ENCODE data around the gene GHRL. TPM values are rescaled to one million over a fixed set of nuclear protein-coding genes. Genes with fewer than 3 reads are reported as not detected.
"Not testable (repeated sequence)": the region's sequence is repeated elsewhere in the genome, so short reads cannot be mapped to it uniquely, and the experiment has no call there.

The GHRL gene
- total RNA-seq, 2 experiments from 2014 or later, result 0.73 TPM; not detected in 1

DNA sequence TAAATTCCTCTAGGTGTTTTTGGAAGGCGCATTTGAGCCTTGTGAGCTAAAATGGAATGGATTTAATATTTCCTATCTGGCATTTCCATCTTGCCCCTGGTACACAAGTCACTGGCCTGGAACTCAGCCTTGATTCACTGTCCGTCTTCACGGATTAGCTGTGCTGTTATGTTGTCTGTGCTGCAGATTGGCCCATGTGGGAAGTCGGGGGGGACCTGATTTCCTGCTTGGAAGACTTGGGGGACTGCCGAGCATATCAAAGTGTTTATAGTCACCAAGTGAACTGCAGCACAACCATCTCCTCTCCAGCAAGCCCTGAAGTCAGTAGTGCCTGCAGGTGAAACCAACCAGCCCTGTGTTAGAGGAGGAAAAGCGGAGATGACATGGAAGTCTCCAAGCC, 12.2 kb downstream of the GHRL start:
- H3K27me3 Mint-ChIP-seq, result no peaks in the 10 kb centered on the region
- H3K4me3 Mint-ChIP-seq, result no peak overlapping the region
- POLR2A ChIA-PET, result interaction anchor here (1.0 kb wide), 1 partner anchor 17 kb away, joined by 5 read pairs; no protein-coding TSS in a partner anchor
- intact Hi-C loops (cut with micrococcal nuclease), result loop anchor here (5.0 kb wide), 1 partner anchor 163 kb away; the partner anchor contains the start of gene BRK1
- H3K27ac Mint-ChIP-seq, result peak overlapping the region; percentile 3
- no peak for DNase-seq
- no peaks in the 10 kb centered on the region for H3K9me3 Mint-ChIP-seq
- H3K36me3 Mint-ChIP-seq, result peaks cover 51% of the 10 kb centered on the region
- H3K4me1 Mint-ChIP-seq (ENCODE audit: low read depth), result peaks cover 71% of the 10 kb centered on the region
- CTCF ChIA-PET, result interaction anchor here (0.7 to 2.2 kb wide), 7 partner anchors 13 to 348 kb away, joined by 3 to 12 read pairs (median 3); partner anchors contain the start of genes CRELD1 and GHRL

DNA sequence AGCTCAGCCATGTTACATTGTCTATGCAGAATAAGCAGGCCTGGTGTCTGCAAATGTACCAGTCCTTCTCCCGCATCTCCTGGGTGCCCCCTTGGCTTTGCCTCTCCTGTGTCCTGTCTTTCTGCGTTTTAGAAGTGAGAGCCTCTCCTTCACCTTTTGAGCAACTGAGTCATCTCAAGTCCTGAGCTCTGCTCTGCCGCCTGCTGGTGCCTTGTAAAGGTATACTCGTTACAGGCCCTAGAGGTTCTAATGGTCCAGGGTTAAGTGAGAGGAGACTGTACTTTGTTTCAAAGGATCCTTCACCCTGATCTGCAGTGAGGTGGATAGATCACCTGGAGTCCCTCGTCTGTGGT, 12.6 kb downstream of the GHRL start:
- peaks cover 71% of the 10 kb centered on the region for H3K4me1 Mint-ChIP-seq (ENCODE audit: low read depth)

DNA sequence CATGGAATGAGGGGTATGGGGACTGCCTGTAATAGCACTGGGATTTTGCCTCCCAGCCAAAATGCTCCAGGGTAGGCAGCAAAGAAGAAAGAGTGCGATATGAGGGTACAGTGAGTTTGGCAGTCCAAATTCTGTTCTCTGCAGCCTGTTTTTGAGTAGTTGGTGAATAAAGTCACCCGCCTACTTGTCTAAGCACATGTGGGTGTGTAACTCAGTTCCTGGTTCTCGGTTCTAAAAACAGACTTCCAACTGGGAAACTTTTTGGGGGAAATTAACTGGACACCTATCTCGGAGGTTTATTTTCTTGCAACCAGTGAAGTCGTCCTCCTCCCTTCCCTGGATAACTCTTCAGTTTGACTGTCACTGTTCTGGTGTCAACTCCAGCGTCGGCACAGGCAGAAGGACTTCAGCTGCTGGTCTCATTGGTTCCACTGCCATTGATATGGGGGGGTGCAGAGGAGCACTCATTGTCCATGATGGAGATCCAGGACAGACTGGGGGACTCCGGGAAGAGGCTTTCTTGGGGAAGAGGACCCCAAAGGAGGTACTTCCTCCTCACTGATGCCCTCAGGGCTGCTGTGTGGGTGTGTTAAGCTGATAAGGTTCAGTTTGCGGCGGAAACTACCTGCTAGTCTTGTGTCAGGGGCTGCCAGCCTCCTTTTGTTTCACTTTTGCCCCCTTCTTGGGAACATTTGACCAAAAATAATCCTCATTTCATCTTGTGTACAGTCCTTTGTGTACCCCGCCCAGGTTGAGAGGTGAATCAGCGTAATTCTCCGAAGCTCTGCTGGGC, 13.2 kb downstream of the GHRL start:
- peaks cover 66% of the 10 kb centered on the region for H3K4me1 Mint-ChIP-seq (ENCODE audit: low read depth)
- H3K9me3 Mint-ChIP-seq, result no peaks in the 10 kb centered on the region
- intact Hi-C loops (cut with micrococcal nuclease), result loop anchor here (5.0 kb wide), 1 partner anchor 162 kb away; the partner anchor contains the start of gene BRK1
- POLR2A ChIA-PET, result interaction anchor here (1.0 kb wide), 1 partner anchor 16 kb away, joined by 5 read pairs; no protein-coding TSS in a partner anchor
- no peak for DNase-seq
- peak overlapping the region; percentile 3 for H3K27ac Mint-ChIP-seq
- H3K4me3 Mint-ChIP-seq, result no peak overlapping the region
- H3K27me3 Mint-ChIP-seq, result no peaks in the 10 kb centered on the region
- CTCF ChIA-PET, result interaction anchor here (0.6 to 2.2 kb wide), 7 partner anchors 14 to 347 kb away, joined by 3 to 12 read pairs (median 3); partner anchors contain the start of genes CRELD1 and GHRL
- peaks cover 51% of the 10 kb centered on the region for H3K36me3 Mint-ChIP-seq

More for the DNA sequence above, 12.6 kb downstream of the GHRL start:
- no peak overlapping the region for H3K4me3 Mint-ChIP-seq
- no peaks in the 10 kb centered on the region for H3K27me3 Mint-ChIP-seq
- POLR2A ChIA-PET, result interaction anchor here (1.0 kb wide), 1 partner anchor 16 kb away, joined by 5 read pairs; no protein-coding TSS in a partner anchor
- peak overlapping the region; percentile 3 for H3K27ac Mint-ChIP-seq
- intact Hi-C loops (cut with micrococcal nuclease), result loop anchor here (5.0 kb wide), 1 partner anchor 163 kb away; the partner anchor contains the start of gene BRK1
- no peaks in the 10 kb centered on the region for H3K9me3 Mint-ChIP-seq
- peaks cover 51% of the 10 kb centered on the region for H3K36me3 Mint-ChIP-seq
- DNase-seq, result peak; percentile 41
- CTCF ChIA-PET, result interaction anchor here (0.7 to 2.2 kb wide), 7 partner anchors 13 to 347 kb away, joined by 3 to 12 read pairs (median 3); partner anchors contain the start of genes CRELD1 and GHRL

DNA sequence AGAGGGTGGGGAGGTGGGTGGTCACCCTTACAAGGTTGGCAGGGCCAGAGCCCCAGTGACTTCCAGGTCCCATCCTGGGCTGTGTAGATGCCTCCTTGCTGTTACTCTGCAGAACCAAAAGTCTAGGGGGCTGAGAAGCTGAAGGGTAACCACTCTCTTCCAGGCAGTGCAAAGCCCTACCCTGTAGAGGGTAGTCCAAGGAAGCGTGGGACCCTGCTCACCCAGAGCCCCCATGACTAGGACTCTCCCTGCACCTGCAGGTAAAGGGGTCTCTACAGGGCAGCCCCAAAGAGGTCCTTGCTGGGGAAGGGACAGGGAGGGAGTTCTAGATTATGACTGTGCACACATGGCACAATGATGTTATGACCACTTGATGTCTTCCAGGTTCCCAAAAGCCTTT, 14.2 kb downstream of the GHRL start:
- POLR2A ChIA-PET, result no interaction called here
- Mint-ChIP-seq H3K4me3 (no peak overlapping the region), H3K9me3 (no peaks in the 10 kb centered on the region), H3K27ac (peak overlapping the region; percentile 42), H3K4me1 (ENCODE audit: low read depth) (peaks cover 65% of the 10 kb centered on the region), H3K36me3 (peaks cover 50% of the 10 kb centered on the region), H3K27me3 (no peaks in the 10 kb centered on the region)
- DNase-seq, result no peak
- CTCF ChIA-PET, result interaction anchor here (0.6 kb wide), 1 partner anchor 226 kb away, joined by 3 read pairs; no protein-coding TSS in a partner anchor
- intact Hi-C loops (cut with micrococcal nuclease), result no loop called here

DNA sequence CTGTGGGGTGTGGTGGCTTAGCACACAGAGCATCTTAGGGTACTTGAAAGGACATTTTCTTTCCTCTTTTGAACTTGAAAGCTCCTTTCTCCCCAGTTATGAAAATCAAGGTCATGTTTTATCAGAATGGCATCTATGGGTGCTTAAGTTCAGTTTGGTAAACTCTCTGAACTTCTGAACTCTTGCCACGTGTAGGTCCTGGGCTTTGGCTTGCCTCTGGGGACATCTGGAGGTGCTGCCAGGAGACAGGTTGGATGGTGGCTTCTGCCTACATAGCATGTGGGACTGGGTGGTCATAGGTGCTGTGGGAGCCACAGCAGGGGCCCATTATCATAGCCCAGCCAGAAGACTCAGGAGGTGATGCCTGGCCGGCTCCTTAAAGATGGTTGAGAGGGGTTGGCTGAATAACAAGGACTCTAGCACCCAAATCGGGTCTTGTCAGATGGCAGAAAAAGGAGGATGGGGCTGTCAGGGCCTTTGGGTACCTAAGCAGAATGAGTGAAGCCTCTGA, 15.6 kb downstream of the GHRL start:
- peak overlapping the region; percentile 30 for H3K27ac Mint-ChIP-seq
- H3K4me3 Mint-ChIP-seq, result no peak overlapping the region
- H3K36me3 Mint-ChIP-seq, result peaks cover 50% of the 10 kb centered on the region
- ChIA-PET CTCF (no interaction called here), POLR2A (no interaction called here)
- intact Hi-C loops (cut with micrococcal nuclease), result no loop called here
- peaks cover 66% of the 10 kb centered on the region for H3K4me1 Mint-ChIP-seq (ENCODE audit: low read depth)
- no peaks in the 10 kb centered on the region for H3K9me3 Mint-ChIP-seq
- H3K27me3 Mint-ChIP-seq, result no peaks in the 10 kb centered on the region
- DNase-seq, result no peak

DNA sequence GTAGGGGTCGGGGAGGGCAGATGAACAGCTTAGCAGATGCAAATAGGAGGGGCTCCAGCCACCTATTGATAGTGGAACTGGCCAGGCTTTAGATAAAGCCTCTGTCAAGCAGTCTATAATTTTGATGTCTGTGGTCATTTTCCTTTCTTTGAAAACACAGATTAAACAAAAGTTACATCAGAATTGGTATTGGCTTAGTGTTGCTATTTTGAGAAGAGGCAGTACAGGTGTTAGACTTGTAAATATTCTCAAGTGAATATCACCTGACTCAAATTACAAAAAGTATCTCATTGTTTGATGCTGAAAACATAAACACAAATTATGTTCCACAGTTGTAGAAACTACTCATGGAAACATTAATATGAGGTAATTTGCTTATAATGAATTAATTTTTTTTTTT, 18.1 kb downstream of the GHRL start:
- no peak for DNase-seq
- ChIA-PET POLR2A (no interaction called here), CTCF (interaction anchor here (0.6 to 2.0 kb wide), 2 partner anchors 11 to 1355 kb away, joined by 3 to 10 read pairs; no protein-coding TSS in a partner anchor)
- H3K27ac Mint-ChIP-seq, result no peak overlapping the region
- peaks cover 45% of the 10 kb centered on the region for H3K36me3 Mint-ChIP-seq
- no peaks in the 10 kb centered on the region for H3K9me3 Mint-ChIP-seq
- H3K27me3 Mint-ChIP-seq, result no peaks in the 10 kb centered on the region
- peaks cover 56% of the 10 kb centered on the region for H3K4me1 Mint-ChIP-seq (ENCODE audit: low read depth)
- intact Hi-C loops (cut with micrococcal nuclease), result no loop called here
- no peak overlapping the region for H3K4me3 Mint-ChIP-seq

DNA sequence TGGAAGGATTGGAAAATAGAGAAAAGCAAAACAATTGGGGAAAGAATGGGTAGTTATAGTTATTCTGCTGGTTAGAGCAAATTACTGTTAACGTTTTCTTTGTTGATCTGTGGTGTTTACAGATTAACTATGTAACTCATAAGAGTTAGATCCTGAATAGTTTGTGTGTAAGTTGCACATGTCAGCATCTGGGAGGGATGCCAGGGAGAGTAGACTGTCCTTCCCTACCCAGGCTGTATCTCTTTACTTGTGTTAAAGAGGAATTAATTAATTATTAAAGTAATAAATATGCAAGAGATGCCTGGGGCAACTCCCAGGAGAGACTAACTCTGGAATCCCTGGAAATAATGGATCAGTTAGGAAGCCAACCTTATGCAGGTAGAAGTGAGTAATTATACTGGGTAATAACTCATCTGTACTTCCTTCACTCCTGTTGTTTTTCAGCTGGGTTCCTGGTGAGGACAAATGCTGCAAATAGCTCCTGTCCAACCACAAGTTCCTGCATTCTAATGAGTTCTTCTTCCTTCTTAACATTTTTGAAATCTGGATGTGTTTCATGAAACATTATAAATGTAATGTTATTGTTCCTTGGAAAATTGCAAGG, 18.9 kb downstream of the GHRL start:
- intact Hi-C loops (cut with micrococcal nuclease), result no loop called here
- no peak overlapping the region for H3K4me3 Mint-ChIP-seq
- no peaks in the 10 kb centered on the region for H3K27me3 Mint-ChIP-seq
- H3K27ac Mint-ChIP-seq, result no peak overlapping the region
- no peak for DNase-seq
- H3K9me3 Mint-ChIP-seq, result no peaks in the 10 kb centered on the region
- H3K4me1 Mint-ChIP-seq (ENCODE audit: low read depth), result peaks cover 53% of the 10 kb centered on the region
- CTCF ChIA-PET, result interaction anchor here (2.0 kb wide), 1 partner anchor 10 kb away, joined by 10 read pairs; no protein-coding TSS in a partner anchor
- POLR2A ChIA-PET, result no interaction called here
- H3K36me3 Mint-ChIP-seq, result peaks cover 45% of the 10 kb centered on the region

DNA sequence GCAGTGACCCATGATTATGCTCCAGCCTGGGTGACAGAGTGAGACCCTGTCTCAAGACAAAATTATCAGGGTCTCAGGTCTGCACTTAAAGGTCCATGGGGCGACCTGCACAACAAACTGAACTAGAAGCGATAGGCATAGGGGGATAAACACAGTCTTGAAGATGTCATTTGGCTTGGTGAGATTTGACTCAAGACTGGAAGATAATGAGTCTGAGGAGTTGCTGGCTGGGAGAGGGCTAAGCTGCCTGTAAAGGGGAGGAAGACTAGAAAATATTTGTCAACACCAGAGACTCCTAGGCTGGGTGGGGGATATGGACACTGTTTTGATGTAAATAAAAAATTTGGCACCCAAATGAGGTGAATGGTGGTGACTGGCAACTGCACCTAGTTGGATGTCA, 19.8 kb downstream of the GHRL start:
- DNase-seq, result no peak
- peaks cover 57% of the 10 kb centered on the region for H3K4me1 Mint-ChIP-seq (ENCODE audit: low read depth)
- ChIA-PET POLR2A (no interaction called here), CTCF (interaction anchor here (1.6 kb wide), 1 partner anchor 9 kb away, joined by 10 read pairs; no protein-coding TSS in a partner anchor)
- no peak overlapping the region for H3K27ac Mint-ChIP-seq
- peaks cover 44% of the 10 kb centered on the region for H3K36me3 Mint-ChIP-seq
- no peaks in the 10 kb centered on the region for H3K27me3 Mint-ChIP-seq
- H3K4me3 Mint-ChIP-seq, result no peak overlapping the region
- intact Hi-C loops (cut with micrococcal nuclease), result no loop called here
- H3K9me3 Mint-ChIP-seq, result no peaks in the 10 kb centered on the region

DNA sequence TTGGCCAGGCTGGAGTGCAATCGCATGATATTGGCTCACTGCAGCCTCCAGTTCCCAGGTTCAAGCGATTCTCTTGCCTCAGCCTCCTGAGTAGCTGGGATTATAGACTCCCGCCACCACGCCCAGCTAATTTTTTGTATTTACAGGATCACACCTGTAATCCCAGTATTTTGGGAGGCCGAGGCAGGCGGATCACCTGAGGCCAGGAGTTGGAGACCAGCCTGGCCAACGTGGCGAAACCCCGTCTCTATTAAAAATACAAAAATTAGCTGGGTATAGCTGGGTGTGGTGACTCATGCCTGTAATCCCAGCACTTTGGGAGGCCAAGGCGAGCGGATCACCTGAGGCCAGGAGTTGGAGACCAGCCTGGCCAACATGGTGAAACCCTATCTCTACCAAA, 20.3 kb downstream of the GHRL start:
- POLR2A ChIA-PET, result not testable (repeated sequence)

DNA sequence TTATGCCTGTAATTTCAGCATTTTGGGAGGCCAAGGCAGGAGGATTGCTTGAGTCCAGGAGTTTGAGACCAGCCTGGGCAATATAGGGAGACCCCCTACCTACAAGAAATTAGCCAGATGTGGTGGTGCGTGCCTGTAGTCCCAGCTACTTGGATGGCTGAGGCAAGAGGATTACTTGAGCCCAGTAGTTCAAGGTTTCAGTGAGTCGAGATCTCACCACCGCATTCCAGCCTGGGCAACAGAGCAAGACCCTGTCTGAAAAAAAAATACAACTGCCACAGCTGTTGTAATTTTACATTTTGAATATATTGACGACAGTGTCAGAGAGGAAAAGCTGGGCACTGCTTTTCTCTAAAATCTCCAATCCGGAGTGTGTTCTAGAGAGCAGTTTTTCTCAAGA, 23.3 kb downstream of the GHRL start:
- Mint-ChIP-seq H3K27me3 (no peaks in the 10 kb centered on the region), H3K4me3 (no peak overlapping the region), H3K4me1 (ENCODE audit: low read depth) (peaks cover 65% of the 10 kb centered on the region), H3K27ac (no peak overlapping the region), H3K9me3 (no peaks in the 10 kb centered on the region), H3K36me3 (peaks cover 48% of the 10 kb centered on the region)
- POLR2A ChIA-PET, result interaction anchor here (1.5 kb wide), 1 partner anchor 51 kb away, joined by 3 read pairs; the partner anchor contains the start of gene SEC13
- no peak for DNase-seq
- CTCF ChIA-PET, result interaction anchor here (0.7 kb wide), 1 partner anchor 20 kb away, joined by 3 read pairs; no protein-coding TSS in a partner anchor
- intact Hi-C loops (cut with micrococcal nuclease), result no loop called here

More for the DNA sequence above, 20.3 kb downstream of the GHRL start:
- DNase-seq; H3K27ac Mint-ChIP-seq; intact Hi-C loops (cut with micrococcal nuclease); H3K27me3 Mint-ChIP-seq; H3K4me3 Mint-ChIP-seq; H3K9me3 Mint-ChIP-seq: not testable (repeated sequence)
- peaks cover 43% of the 10 kb centered on the region for H3K36me3 Mint-ChIP-seq
- H3K4me1 Mint-ChIP-seq (ENCODE audit: low read depth), result peaks cover 58% of the 10 kb centered on the region
- CTCF ChIA-PET, result interaction anchor here (1.6 kb wide), 1 partner anchor 9 kb away, joined by 10 read pairs; no protein-coding TSS in a partner anchor

DNA sequence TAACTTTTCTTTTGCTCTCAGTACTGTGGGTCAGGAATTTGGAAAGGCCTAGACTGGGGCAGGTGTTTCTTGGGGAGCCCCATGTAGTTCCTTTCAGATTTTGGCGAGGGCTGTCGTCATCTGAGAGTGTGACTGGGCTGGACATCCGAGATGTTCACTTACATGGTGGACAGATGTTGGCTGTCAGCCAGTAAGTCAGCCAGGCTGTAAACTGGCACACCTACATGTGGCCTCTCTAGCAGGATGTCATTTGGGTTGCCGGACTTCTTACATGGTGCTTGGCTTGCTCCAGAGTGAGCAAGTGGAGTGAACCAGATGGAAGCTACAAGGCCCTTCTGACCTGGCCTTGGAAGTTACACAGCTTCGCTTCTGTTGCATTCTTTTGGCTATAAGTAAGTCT, 23.8 kb downstream of the GHRL start:
- Mint-ChIP-seq H3K4me3 (no peak overlapping the region), H3K4me1 (ENCODE audit: low read depth) (peaks cover 65% of the 10 kb centered on the region), H3K27me3 (no peaks in the 10 kb centered on the region), H3K9me3 (no peaks in the 10 kb centered on the region), H3K27ac (no peak overlapping the region), H3K36me3 (peaks cover 50% of the 10 kb centered on the region)
- POLR2A ChIA-PET, result interaction anchor here (1.5 kb wide), 1 partner anchor 52 kb away, joined by 3 read pairs; the partner anchor contains the start of gene SEC13
- intact Hi-C loops (cut with micrococcal nuclease), result no loop called here
- no peak for DNase-seq
- CTCF ChIA-PET, result interaction anchor here (0.7 kb wide), 1 partner anchor 19 kb away, joined by 3 read pairs; no protein-coding TSS in a partner anchor

DNA sequence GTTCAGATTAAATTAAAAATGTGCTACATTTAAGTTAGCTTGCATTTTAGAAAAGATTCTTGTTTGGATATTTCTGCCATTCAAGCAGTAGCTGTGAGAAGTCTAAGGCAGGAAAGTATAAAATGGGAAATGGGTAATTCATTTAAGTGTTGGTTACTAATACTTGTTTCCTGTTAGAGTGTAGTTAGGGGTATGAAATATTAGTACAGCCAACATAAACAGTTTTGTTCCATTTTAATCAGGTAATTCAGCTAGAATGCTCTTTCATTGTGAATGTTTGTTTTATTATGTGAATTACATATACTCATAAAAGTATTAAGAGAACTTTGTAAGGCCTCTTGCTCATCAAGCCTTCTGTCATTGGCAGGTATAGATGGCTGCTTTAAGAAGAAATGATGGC, 24.6 kb downstream of the GHRL start:
- Mint-ChIP-seq H3K4me1 (ENCODE audit: low read depth) (peaks cover 66% of the 10 kb centered on the region), H3K27ac (no peak overlapping the region), H3K4me3 (no peak overlapping the region), H3K36me3 (peaks cover 55% of the 10 kb centered on the region), H3K9me3 (no peaks in the 10 kb centered on the region), H3K27me3 (no peaks in the 10 kb centered on the region)
- intact Hi-C loops (cut with micrococcal nuclease), result no loop called here
- ChIA-PET CTCF (no interaction called here), POLR2A (no interaction called here)
- no peak for DNase-seq
